ENCODE results near the gene HDAC9. TPM values are rescaled to one million over a fixed set of nuclear protein-coding genes. Genes with fewer than 3 reads are reported as not detected.

The HDAC9 gene
- total and polyA plus RNA-seq, 2 experiments from 2014 or later, result 32.7 to 101 TPM

DNA sequence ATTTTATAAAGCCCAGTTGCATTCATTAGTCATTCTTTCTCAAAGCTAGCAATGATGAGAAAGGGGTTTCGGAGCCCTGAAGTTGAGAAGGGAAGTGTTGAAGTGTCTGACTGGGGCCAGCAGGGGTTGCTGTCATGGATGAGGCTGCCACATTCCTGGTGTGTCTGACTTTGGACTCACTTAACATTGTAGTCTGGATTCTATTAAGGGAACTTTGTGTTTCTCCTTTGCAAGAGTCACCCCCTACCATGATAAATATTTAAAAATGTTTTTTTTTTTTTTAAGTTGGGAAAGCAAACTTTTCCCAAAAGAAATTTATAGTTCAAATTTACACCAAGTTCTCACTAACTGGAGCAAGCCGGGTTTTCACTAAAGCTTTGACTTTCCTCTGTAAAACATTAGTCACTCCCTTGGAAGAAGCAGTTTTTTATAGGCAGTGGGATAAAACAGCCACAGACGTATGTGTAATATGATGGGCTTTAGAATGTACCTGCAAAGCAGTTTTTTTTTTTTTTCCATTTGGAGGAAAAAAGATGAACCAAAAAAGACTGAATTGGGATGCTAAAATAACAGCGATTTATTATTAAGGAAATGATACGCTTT, 378.3 kb downstream of the HDAC9 start:
- peaks cover 5% of the 10 kb centered on the region for H3K4me1 ChIP-seq (ENCODE audit: low read depth)
- H3K36me3 ChIP-seq, result no peaks in the 10 kb centered on the region
- H3K27ac ChIP-seq, result no peak overlapping the region
- H3K9me3 ChIP-seq (ENCODE audit: low read depth), result no peaks in the 10 kb centered on the region
- no peaks in the 10 kb centered on the region for H3K27me3 ChIP-seq
- DNase-seq (ENCODE audit: low read depth in 1 of 2, low spot score in 1 of 2), result peak; percentile 50 to 69
- TF ChIP-seq, protein P1, sequence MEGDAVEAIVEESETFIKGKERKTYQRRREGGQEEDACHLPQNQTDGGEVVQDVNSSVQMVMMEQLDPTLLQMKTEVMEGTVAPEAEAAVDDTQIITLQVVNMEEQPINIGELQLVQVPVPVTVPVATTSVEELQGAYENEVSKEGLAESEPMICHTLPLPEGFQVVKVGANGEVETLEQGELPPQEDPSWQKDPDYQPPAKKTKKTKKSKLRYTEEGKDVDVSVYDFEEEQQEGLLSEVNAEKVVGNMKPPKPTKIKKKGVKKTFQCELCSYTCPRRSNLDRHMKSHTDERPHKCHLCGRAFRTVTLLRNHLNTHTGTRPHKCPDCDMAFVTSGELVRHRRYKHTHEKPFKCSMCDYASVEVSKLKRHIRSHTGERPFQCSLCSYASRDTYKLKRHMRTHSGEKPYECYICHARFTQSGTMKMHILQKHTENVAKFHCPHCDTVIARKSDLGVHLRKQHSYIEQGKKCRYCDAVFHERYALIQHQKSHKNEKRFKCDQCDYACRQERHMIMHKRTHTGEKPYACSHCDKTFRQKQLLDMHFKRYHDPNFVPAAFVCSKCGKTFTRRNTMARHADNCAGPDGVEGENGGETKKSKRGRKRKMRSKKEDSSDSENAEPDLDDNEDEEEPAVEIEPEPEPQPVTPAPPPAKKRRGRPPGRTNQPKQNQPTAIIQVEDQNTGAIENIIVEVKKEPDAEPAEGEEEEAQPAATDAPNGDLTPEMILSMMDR (IDR thresholded peaks at IDR 0.05; ENCODE audit: low read depth, low read length), result peak; percentile 47
- H3K4me3 ChIP-seq, result no peak overlapping the region

DNA sequence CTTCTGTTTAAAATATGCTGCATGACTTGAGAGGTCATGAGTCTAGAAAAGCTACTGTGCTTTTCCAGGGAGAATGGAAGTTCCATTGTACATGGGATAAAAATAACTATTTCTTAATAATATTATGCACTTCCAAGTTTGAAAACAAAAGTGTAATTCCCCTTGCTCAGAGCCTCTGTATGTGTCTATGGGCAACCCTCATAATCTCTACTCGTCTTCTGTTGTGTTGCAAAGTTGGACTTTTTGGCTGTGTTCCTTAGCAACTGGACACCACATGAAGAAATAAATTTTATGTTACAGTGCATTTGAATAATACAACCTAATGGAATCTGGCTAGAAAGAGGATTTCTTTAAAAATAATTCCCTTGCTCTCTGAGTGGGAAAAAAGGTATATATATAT, 379.3 kb downstream of the HDAC9 start:
- Histone ChIP-seq H3K4me3 (no peak overlapping the region), H3K27me3 (no peaks in the 10 kb centered on the region), H3K9me3 (ENCODE audit: low read depth) (no peaks in the 10 kb centered on the region), H3K27ac (no peak overlapping the region), H3K4me1 (ENCODE audit: low read depth) (peaks cover 5% of the 10 kb centered on the region), H3K36me3 (no peaks in the 10 kb centered on the region)
- peak in 1 of 2 donors; percentile 51 for DNase-seq (ENCODE audit: low read depth in 1 of 2, low spot score in 1 of 2)
- TF ChIP-seq, protein P1 (IDR thresholded peaks at IDR 0.05; ENCODE audit: low read depth, low read length), result no peak

DNA sequence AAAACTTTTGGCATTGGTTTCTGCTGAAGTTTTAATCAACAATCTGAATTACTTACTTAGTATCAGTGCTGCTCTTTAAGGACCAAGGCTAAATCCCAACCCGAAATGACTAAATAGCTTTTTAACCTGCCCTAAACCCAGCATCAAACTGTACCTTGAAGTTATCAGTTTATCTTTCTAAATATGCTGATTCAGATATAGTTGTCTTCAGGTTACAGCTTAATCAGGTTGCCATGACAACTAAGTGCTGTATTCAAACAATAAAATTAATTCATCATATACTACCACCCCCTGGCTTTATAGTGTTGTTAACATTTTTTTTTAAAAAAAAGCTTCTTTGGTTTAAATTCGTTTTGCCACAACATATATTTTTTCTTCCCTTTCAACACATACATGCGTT, 382.3 kb downstream of the HDAC9 start:
- Histone ChIP-seq H3K27ac (no peak overlapping the region), H3K27me3 (no peaks in the 10 kb centered on the region), H3K4me1 (ENCODE audit: low read depth) (peaks cover 5% of the 10 kb centered on the region), H3K4me3 (no peak overlapping the region), H3K9me3 (ENCODE audit: low read depth) (no peaks in the 10 kb centered on the region), H3K36me3 (no peaks in the 10 kb centered on the region)
- TF ChIP-seq, protein P1 (IDR thresholded peaks at IDR 0.05; ENCODE audit: low read depth, low read length), result no peak
- no peak for DNase-seq (ENCODE audit: low read depth in 1 of 2, low spot score in 1 of 2)

DNA sequence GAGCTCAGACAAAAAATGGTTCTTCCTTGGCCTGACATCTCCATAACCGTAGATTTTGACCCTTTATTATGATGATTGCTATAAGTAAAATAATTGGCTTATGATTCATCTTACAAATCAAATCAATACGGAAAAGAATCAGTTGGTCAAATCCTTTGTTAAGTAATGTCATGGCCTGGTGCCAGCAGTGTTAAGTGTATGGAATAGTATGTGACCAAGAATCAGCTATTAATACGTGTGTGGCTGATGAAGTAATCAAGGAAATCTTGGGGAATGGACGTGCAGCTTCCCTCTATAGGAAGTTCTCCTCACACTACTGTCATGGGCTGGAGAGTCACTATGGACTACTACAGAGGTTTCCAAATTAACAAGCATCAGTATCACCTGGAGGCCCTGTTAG, 391.3 kb downstream of the HDAC9 start:
- no peaks in the 10 kb centered on the region for H3K36me3 ChIP-seq
- no peak overlapping the region for H3K27ac ChIP-seq
- no peak overlapping the region for H3K4me3 ChIP-seq
- H3K9me3 ChIP-seq (ENCODE audit: low read depth), result no peaks in the 10 kb centered on the region
- TF ChIP-seq, protein P1 (IDR thresholded peaks at IDR 0.05; ENCODE audit: low read depth, low read length), result no peak
- H3K4me1 ChIP-seq (ENCODE audit: low read depth), result no peaks in the 10 kb centered on the region
- no peak for DNase-seq (ENCODE audit: low read depth in 1 of 2, low spot score in 1 of 2)
- H3K27me3 ChIP-seq, result no peaks in the 10 kb centered on the region

DNA sequence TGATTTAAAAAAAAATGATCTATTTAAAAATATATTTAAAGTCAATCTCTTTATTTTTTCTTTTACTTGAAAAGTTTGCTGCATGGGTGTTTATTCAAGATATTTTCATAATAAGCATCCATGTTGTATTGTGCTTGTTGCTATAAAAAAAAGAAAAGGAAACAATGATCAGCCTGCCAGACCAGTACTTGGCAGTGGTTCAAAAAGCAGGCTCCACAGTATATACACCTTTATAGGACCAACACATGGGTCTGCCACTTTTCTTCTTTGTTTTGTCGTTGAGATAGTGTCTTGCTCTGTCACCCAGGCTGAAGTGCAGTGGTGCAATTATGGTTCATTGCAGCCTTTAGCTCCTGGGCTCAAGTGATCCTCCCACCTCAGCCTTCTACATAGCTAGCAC, 393.9 kb downstream of the HDAC9 start:
- no peak overlapping the region for H3K27ac ChIP-seq
- peaks cover 7% of the 10 kb centered on the region for H3K4me1 ChIP-seq (ENCODE audit: low read depth)
- no peak overlapping the region for H3K4me3 ChIP-seq
- DNase-seq (ENCODE audit: low read depth in 1 of 2, low spot score in 1 of 2), result no peak
- no peaks in the 10 kb centered on the region for H3K27me3 ChIP-seq
- H3K36me3 ChIP-seq, result no peaks in the 10 kb centered on the region
- TF ChIP-seq, protein P1 (IDR thresholded peaks at IDR 0.05; ENCODE audit: low read depth, low read length), result no peak
- no peaks in the 10 kb centered on the region for H3K9me3 ChIP-seq (ENCODE audit: low read depth)
